HG02885 (cell line): ENCODE measurements around the gene PLPPR1.

Experiments used
- ATAC-seq: cut with Tn5 transposase; IDR thresholded peaks from one replicate; pipeline ENCODE4 v1.9.1; 2021; ENCODE audit warnings: mild to moderate bottlenecking; ENCODE audit not compliant: unreplicated experiment, poor library complexity

The PLPPR1 gene

GRCh38 chr9:101369286-101369685 lies 340.8 kb downstream of the PLPPR1 start:
- ATAC-seq, result no peak

- ATAC-seq, result no peak
These were observed 341.5 kb downstream of the PLPPR1 start for GRCh38 chr9:101369884-101370531.

- ATAC-seq, result no peak
These were observed 343.3 kb downstream of the PLPPR1 start for GRCh38 chr9:101371813-101372212.

GRCh38 chr9:101372327-101373118 lies 344.0 kb downstream of the PLPPR1 start:
- ATAC-seq, result no peak
